Neural progenitor cell (in vitro differentiated cells): ENCODE data around the gene ITGA2. TPM values are rescaled to one million over a fixed set of nuclear protein-coding genes. Genes with fewer than 3 reads are reported as not detected.

Experiments
- DNase-seq: peaks from one replicate; pipeline ENCODE4 v3.0.0-alpha.2; 2016; ENCODE audit warnings: low spot score
- H2AFZ ChIP-seq: fragments of 200-600 bp; sonication (generic); replicated peaks from 2 replicates; pipeline ENCODE4 v1.6.1; 2016; ENCODE audit warnings: antibody characterized with exemption
- H3F3A ChIP-seq: fragments of 200-600 bp; sonication (generic); 2 replicates; pipeline ENCODE4 v1.6.1; 2016; ENCODE audit warnings: antibody characterized with exemption, low read depth
- H3K27ac ChIP-seq: fragments of 200-600 bp; sonication (generic); 2 replicates; pipeline ENCODE4 v1.5.1; 2016; ENCODE audit warnings: mild to moderate bottlenecking
- H3K27me3 ChIP-seq: fragments of 200-600 bp; sonication (generic); 2 replicates; pipeline ENCODE4 v1.6.1; 2016; ENCODE audit warnings: mild to moderate bottlenecking, moderate library complexity
- H3K36me3 ChIP-seq: fragments of 200-600 bp; sonication (generic); 2 replicates; pipeline ENCODE4 v1.5.1; 2016
- H3K4me1 ChIP-seq: fragments of 200-600 bp; sonication (generic); 2 replicates; pipeline ENCODE4 v1.6.1; 2016; ENCODE audit warnings: mixed run types
- H3K4me2 ChIP-seq: fragments of 200-600 bp; sonication (generic); 2 replicates; pipeline ENCODE4 v1.6.1; 2016
- H3K4me3 ChIP-seq: fragments of 200-600 bp; sonication (generic); 2 replicates; pipeline ENCODE4 v1.5.1; 2016
- H3K79me2 ChIP-seq: fragments of 200-600 bp; sonication (generic); 2 replicates; pipeline ENCODE4 v1.6.1; 2016; ENCODE audit warnings: low read depth
- H3K9ac ChIP-seq: fragments of 200-600 bp; sonication (generic); 2 replicates; pipeline ENCODE4 v1.6.1; 2016
- H3K9me3 ChIP-seq: fragments of 200-600 bp; sonication (generic); 2 replicates; pipeline ENCODE4 v1.5.1; 2016; ENCODE audit warnings: low read depth
- H4K20me1 ChIP-seq: fragments of 200-600 bp; sonication (generic); 2 replicates; pipeline ENCODE4 v1.6.1; 2016; ENCODE audit warnings: low read depth
- H3K27ac Mint-ChIP-seq: 3 replicates; pipeline ENCODE4 v1.8.0; 2021; ENCODE audit warnings: mixed read lengths
- H3K27me3 Mint-ChIP-seq: 2 replicates; pipeline ENCODE4 v1.8.0; 2022; ENCODE audit warnings: low read depth, mild to moderate bottlenecking, inconsistent platforms, moderate library complexity, mixed read lengths; ENCODE audit not compliant: insufficient read depth
- H3K36me3 Mint-ChIP-seq: 3 replicates; pipeline ENCODE4 v1.8.0; 2021; ENCODE audit warnings: mixed read lengths
- H3K4me1 Mint-ChIP-seq: 3 replicates; pipeline ENCODE4 v1.8.0; 2021; ENCODE audit warnings: mixed read lengths
- H3K4me3 Mint-ChIP-seq: 3 replicates; pipeline ENCODE4 v1.8.0; 2021; ENCODE audit warnings: mild to moderate bottlenecking, moderate library complexity, mixed read lengths
- H3K9me3 Mint-ChIP-seq: 3 replicates; pipeline ENCODE4 v1.8.0; 2020; ENCODE audit warnings: mixed read lengths
- EZH2 ChIP-seq: fragments of 200-600 bp; sonication (generic); IDR thresholded peaks from 2 replicates; pipeline ENCODE4 v1.6.1; 2017; ENCODE audit warnings: antibody characterized with exemption, mild to moderate bottlenecking, moderate library complexity
- EZH2phosphoT487 ChIP-seq: fragments of 200-600 bp; sonication (generic); IDR thresholded peaks from 2 replicates; pipeline ENCODE4 v1.6.1; 2017; ENCODE audit warnings: antibody characterized with exemption
- total RNA-seq: library from RNA; depleted of rRNA; stranded (reverse); fragments of >200 nt; gene quantifications from 2 replicates; pipeline ENCODE4 v1.2.3, GENCODE V29; 2015; ENCODE audit warnings: low replicate concordance
- TF ChIP-seq, protein P1 (sequence below): fragments of 200-600 bp; sonication (generic); IDR thresholded peaks from 2 replicates; pipeline ENCODE4 v1.5.1; 2017; ENCODE audit warnings: antibody characterized with exemption, mild to moderate bottlenecking

Gene ITGA2
- total RNA-seq, 1 donor from 2014 or later: 2.6 TPM

DNA sequence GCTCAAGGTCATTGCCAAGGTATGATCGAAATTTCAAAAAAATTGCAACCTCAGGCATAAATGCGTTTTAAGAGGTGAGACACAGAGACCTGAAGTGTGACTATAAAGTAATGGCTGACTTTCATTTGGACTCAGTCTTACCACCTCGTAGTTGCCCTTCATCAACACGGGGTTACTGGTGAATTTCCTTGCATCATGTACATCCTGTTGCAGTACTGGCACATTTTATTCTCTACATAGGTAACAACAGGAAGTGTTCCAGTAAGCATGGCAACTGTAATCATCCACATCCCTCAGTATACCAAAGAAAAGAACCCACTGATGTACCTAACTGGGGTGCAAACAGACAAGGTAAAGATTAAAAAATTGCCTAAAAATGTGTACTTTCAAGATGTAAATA is 91.1 kb downstream of the ITGA2 start:
- Histone ChIP-seq H3K4me2 (no peak overlapping the region), H2AFZ (no peak overlapping the region), H3F3A (no peaks in the 10 kb centered on the region), H3K79me2 (no peaks in the 10 kb centered on the region), H3K27me3 (no peaks in the 10 kb centered on the region), H3K4me1 (no peaks in the 10 kb centered on the region), H3K27ac (no peak overlapping the region), H3K9me3 (no peaks in the 10 kb centered on the region), H3K4me3 (no peak overlapping the region), H4K20me1 (no peaks in the 10 kb centered on the region), H3K36me3 (no peaks in the 10 kb centered on the region), H3K9ac (no peak overlapping the region)
- Mint-ChIP-seq H3K27ac (no peak overlapping the region), H3K36me3 (no peaks in the 10 kb centered on the region), H3K9me3 (no peaks in the 10 kb centered on the region), H3K4me1 (no peaks in the 10 kb centered on the region), H3K4me3 (no peak overlapping the region), H3K27me3 (no peaks in the 10 kb centered on the region)
- no peak for DNase-seq
- TF ChIP-seq EZH2: no peak
- TF ChIP-seq EZH2phosphoT487: no peak
- TF ChIP-seq, protein P1, sequence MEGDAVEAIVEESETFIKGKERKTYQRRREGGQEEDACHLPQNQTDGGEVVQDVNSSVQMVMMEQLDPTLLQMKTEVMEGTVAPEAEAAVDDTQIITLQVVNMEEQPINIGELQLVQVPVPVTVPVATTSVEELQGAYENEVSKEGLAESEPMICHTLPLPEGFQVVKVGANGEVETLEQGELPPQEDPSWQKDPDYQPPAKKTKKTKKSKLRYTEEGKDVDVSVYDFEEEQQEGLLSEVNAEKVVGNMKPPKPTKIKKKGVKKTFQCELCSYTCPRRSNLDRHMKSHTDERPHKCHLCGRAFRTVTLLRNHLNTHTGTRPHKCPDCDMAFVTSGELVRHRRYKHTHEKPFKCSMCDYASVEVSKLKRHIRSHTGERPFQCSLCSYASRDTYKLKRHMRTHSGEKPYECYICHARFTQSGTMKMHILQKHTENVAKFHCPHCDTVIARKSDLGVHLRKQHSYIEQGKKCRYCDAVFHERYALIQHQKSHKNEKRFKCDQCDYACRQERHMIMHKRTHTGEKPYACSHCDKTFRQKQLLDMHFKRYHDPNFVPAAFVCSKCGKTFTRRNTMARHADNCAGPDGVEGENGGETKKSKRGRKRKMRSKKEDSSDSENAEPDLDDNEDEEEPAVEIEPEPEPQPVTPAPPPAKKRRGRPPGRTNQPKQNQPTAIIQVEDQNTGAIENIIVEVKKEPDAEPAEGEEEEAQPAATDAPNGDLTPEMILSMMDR: no peak

DNA sequence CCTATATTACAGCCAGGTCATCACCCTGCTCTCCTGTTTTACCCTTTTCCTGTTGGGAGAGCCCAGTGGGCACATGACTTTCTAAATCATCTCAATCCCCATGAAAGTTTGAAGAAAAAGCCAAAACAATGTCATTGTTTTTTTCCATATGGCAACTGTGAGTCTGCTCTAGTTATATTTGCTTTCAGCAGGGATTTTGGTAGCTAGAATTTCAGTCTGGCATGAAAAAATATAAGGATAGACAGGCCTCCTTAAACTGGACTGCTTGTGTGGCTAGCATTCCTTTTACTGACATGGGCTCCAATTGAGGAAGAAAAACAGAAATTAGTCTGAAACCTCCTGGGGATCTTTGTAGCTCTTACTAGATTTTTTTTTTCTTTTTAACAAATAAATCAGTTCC is 94.8 kb downstream of the ITGA2 start:
- H3K9me3 Mint-ChIP-seq: no peaks in the 10 kb centered on the region
- no peaks in the 10 kb centered on the region for H3K4me1 Mint-ChIP-seq
- no peak for TF ChIP-seq EZH2
- TF ChIP-seq, protein P1: no peak
- TF ChIP-seq EZH2phosphoT487: no peak

DNA sequence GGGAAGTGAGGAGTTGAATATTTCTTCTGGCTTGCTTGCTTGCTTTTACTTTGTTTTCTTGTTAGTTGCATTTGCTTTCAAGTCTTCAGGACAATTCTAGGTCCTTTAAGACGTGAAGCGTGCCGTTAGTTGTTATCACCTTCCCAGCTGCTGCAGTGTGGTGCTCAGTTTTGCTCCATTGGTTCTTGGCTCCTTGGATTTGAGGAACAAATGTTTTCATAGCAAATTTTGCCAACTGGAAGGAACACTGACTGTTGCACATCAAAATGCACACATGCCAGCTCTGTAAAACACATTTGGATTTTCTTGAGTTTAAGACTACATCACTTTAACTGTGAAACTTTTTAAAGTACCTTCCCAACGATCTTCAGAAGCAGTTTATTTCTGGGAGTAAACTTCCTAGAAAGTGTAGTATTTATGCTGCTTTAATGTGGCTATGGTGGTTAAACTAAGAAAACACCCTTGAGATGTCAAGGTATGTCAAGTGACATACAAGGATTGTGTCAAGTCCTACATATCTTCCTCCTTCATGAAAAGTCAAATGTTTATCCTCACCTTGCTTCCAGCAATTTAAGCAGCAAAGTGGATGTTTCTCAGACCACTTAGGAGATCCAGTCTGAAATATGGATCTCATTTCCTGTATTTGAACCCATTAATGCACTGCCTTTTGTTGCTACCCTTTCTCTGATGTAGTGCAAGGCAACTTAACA is 95.5 kb downstream of the ITGA2 start:
- H3K4me2 ChIP-seq: no peak overlapping the region
- Mint-ChIP-seq H3K4me3 (no peak overlapping the region), H3K36me3 (no peaks in the 10 kb centered on the region), H3K27ac (no peak overlapping the region), H3K4me1 (no peaks in the 10 kb centered on the region), H3K9me3 (no peaks in the 10 kb centered on the region), H3K27me3 (no peaks in the 10 kb centered on the region)
- no peaks in the 10 kb centered on the region for H3K4me1 ChIP-seq
- H3K36me3 ChIP-seq: no peaks in the 10 kb centered on the region
- no peaks in the 10 kb centered on the region for H3F3A ChIP-seq
- H2AFZ ChIP-seq: no peak overlapping the region
- DNase-seq: no peak
- H3K27ac ChIP-seq: no peak overlapping the region
- no peaks in the 10 kb centered on the region for H4K20me1 ChIP-seq
- H3K9ac ChIP-seq: no peak overlapping the region
- H3K27me3 ChIP-seq: no peaks in the 10 kb centered on the region
- no peak overlapping the region for H3K4me3 ChIP-seq
- H3K79me2 ChIP-seq: no peaks in the 10 kb centered on the region
- no peaks in the 10 kb centered on the region for H3K9me3 ChIP-seq
- no peak for TF ChIP-seq EZH2
- TF ChIP-seq, protein P1: no peak
- no peak for TF ChIP-seq EZH2phosphoT487

More for the DNA sequence above, 94.8 kb downstream of the ITGA2 start:
- Mint-ChIP-seq H3K4me3 (no peak overlapping the region), H3K27ac (no peak overlapping the region), H3K27me3 (no peaks in the 10 kb centered on the region), H3K36me3 (no peaks in the 10 kb centered on the region)
- H3K79me2 ChIP-seq: no peaks in the 10 kb centered on the region
- H3K4me2 ChIP-seq: no peak overlapping the region
- H3K4me1 ChIP-seq: no peaks in the 10 kb centered on the region
- H2AFZ ChIP-seq: no peak overlapping the region
- H3K4me3 ChIP-seq: no peak overlapping the region
- no peaks in the 10 kb centered on the region for H3K36me3 ChIP-seq
- H3K27ac ChIP-seq: no peak overlapping the region
- no peaks in the 10 kb centered on the region for H3K27me3 ChIP-seq
- no peaks in the 10 kb centered on the region for H3K9me3 ChIP-seq
- H4K20me1 ChIP-seq: no peaks in the 10 kb centered on the region
- DNase-seq: no peak
- no peak overlapping the region for H3K9ac ChIP-seq
- H3F3A ChIP-seq: no peaks in the 10 kb centered on the region
